ENCODE measurements around the gene CHCHD6. TPM values are rescaled to one million over a fixed set of nuclear protein-coding genes. Genes with fewer than 3 reads are reported as not detected.
A peak's percentile ranks its signal among the peaks of the same experiment; 100 is the strongest.

The CHCHD6 gene
- total and polyA plus RNA-seq, 4 donors: 12.1 to 22.6 (median 17.5) TPM

DNA sequence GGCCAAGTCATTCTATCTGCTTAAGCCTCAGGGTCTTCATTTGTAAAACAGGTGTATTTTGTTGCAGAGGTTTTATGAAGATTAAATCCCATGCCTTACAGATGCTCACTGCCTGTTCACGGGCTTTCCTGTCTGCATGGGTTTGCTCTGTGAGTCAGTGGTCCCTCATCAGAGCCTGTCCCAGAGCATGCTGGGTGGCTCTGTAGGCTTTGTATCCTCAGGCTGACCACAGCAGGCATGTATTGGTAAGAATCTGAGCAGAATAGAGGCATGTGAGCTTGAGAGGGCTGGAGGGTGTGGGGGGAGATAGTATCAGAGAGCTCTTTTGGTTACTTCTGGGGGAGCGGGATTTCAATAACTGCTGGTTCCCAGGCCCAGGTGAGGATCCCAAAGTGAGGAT is 233.5 kb downstream of the CHCHD6 start:
- Histone ChIP-seq H3K9ac (ENCODE audit: insufficient read depth in 1 of 2, low read length in 2 of 2) (no peak overlapping the region), H3K4me1 (ENCODE audit: control insufficient read depth in 5 of 5, insufficient read depth in 5 of 5, low read length in 5 of 5) (peaks cover 1 to 18% (median 8%) of the 10 kb centered on the region in 5 donors), H3K9me3 (ENCODE audit: control insufficient read depth in 4 of 4, insufficient read depth in 3 of 4, low read length in 3 of 4) (no peaks in the 10 kb centered on the region), H3K36me3 (ENCODE audit: control insufficient read depth in 4 of 4, insufficient read depth in 4 of 4, low read length in 4 of 4) (peaks cover 0 to under 1% (median 0%) of the 10 kb centered on the region in 4 donors), H3K27ac (ENCODE audit: low read depth in 1 of 2, low read length in 1 of 2) (no peak overlapping the region), H3K4me3 (no peak overlapping the region), H3K27me3 (ENCODE audit: control insufficient read depth in 3 of 3, insufficient read depth in 3 of 3, low read length in 2 of 3) (no peaks in the 10 kb centered on the region)
- TF ChIP-seq, protein P1, sequence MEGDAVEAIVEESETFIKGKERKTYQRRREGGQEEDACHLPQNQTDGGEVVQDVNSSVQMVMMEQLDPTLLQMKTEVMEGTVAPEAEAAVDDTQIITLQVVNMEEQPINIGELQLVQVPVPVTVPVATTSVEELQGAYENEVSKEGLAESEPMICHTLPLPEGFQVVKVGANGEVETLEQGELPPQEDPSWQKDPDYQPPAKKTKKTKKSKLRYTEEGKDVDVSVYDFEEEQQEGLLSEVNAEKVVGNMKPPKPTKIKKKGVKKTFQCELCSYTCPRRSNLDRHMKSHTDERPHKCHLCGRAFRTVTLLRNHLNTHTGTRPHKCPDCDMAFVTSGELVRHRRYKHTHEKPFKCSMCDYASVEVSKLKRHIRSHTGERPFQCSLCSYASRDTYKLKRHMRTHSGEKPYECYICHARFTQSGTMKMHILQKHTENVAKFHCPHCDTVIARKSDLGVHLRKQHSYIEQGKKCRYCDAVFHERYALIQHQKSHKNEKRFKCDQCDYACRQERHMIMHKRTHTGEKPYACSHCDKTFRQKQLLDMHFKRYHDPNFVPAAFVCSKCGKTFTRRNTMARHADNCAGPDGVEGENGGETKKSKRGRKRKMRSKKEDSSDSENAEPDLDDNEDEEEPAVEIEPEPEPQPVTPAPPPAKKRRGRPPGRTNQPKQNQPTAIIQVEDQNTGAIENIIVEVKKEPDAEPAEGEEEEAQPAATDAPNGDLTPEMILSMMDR (IDR thresholded peaks at IDR 0.05; ENCODE audit: control extremely low read depth, extremely low read depth): no peak
- DNase-seq: peak in 1 of 3 donors; percentile 8
- no peak for ATAC-seq (ENCODE audit: insufficient read depth, low FRiP score)
- 95 to 99% methylated on average over 2 of the region's 2 CpGs for WGBS, 2 donors

DNA sequence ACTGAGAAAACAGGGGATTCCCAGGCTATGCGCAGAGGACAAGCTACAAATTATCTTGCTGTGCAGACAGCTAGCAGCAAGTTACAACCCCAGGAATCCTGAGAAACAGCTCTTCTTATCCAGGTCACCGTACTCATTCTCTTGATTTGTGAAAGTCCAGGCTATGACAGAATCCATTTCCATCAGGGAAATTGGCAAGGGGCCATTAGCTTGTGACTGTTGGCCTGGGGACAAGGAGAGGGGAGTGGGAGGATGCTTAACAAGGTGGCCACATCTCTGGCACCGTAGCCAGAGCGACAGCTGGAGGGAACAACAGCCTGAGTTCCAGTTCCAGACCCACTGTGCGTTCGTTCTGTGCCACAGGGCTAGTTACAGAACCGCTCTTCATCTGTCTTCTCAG is 233.9 kb downstream of the CHCHD6 start:
- H3K27ac ChIP-seq (ENCODE audit: low read depth in 1 of 2, low read length in 1 of 2): no peak overlapping the region
- DNase-seq: peak; percentile 22 to 52 (median 28)
- H3K27me3 ChIP-seq (ENCODE audit: control insufficient read depth in 3 of 3, insufficient read depth in 3 of 3, low read length in 2 of 3): no peaks in the 10 kb centered on the region
- no peak for ATAC-seq (ENCODE audit: insufficient read depth, low FRiP score)
- peaks cover 0 to 13% (median 8%) of the 10 kb centered on the region in 5 donors for H3K4me1 ChIP-seq (ENCODE audit: control insufficient read depth in 5 of 5, insufficient read depth in 5 of 5, low read length in 5 of 5)
- TF ChIP-seq, protein P1 (IDR thresholded peaks at IDR 0.05; ENCODE audit: control extremely low read depth, extremely low read depth): no peak
- H3K36me3 ChIP-seq (ENCODE audit: control insufficient read depth in 4 of 4, insufficient read depth in 4 of 4, low read length in 4 of 4): peaks cover 0 to 2% (median 0%) of the 10 kb centered on the region in 4 donors
- H3K9ac ChIP-seq (ENCODE audit: insufficient read depth in 1 of 2, low read length in 2 of 2): no peak overlapping the region
- H3K4me3 ChIP-seq: no peak overlapping the region
- WGBS, 2 donors: 79 to 81% methylated on average over 7 of the region's 7 CpGs
- no peaks in the 10 kb centered on the region for H3K9me3 ChIP-seq (ENCODE audit: control insufficient read depth in 4 of 4, insufficient read depth in 3 of 4, low read length in 3 of 4)

DNA sequence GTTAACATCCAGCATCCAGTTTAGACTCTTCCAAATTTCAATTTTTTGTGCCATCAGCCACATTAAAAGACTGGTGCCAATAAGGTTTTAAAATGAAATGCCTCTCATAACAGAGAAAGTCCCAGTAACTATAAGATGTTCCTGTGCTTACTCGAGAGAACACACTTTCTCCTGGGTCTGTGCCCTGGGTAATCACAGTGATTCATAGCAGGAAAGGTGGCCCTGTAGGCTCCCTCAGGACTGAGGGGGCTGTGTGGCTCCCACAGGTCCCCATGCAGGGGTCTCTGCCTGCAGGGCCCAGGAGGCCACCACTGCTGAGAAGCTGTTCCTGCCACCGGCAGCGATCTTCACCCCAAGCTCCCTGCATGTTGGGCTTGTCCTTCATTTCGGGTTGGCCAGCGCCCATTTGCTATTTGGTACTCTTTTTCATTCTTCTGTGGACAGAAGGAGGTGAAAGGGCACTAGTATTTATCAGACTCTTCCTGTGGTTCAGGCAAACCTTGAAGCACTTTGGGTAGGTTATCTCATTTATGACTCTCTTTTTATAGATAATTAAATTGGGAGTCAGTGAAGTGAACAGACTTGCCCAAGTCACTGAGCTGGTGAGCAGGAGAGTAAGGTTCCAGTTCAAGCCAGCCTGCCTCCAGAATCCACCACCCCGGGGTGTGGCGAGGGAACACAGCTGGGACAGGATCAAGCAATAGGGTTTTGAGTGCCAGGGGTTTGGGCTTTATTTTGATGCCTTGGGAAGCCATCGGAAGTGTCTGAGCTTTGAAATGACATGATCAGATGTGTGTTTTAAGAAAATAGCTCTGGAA is 234.7 kb downstream of the CHCHD6 start:
- Histone ChIP-seq H3K27me3 (ENCODE audit: control insufficient read depth in 3 of 3, insufficient read depth in 3 of 3, low read length in 2 of 3) (no peaks in the 10 kb centered on the region), H3K4me1 (ENCODE audit: control insufficient read depth in 5 of 5, insufficient read depth in 5 of 5, low read length in 5 of 5) (peaks cover 0 to 12% (median 8%) of the 10 kb centered on the region in 5 donors), H3K9ac (ENCODE audit: insufficient read depth in 1 of 2, low read length in 2 of 2) (no peak overlapping the region), H3K36me3 (ENCODE audit: control insufficient read depth in 4 of 4, insufficient read depth in 4 of 4, low read length in 4 of 4) (peaks cover 0 to 2% (median 0%) of the 10 kb centered on the region in 4 donors), H3K27ac (ENCODE audit: low read depth in 1 of 2, low read length in 1 of 2) (no peak overlapping the region), H3K9me3 (ENCODE audit: control insufficient read depth in 4 of 4, insufficient read depth in 3 of 4, low read length in 3 of 4) (no peaks in the 10 kb centered on the region), H3K4me3 (no peak overlapping the region)
- ATAC-seq (ENCODE audit: insufficient read depth, low FRiP score) (no peak), DNase-seq (no peak)
- 72 to 84% methylated on average over 8 of the region's 8 CpGs for WGBS, 2 donors
- TF ChIP-seq, protein P1 (IDR thresholded peaks at IDR 0.05; ENCODE audit: control extremely low read depth, extremely low read depth): no peak
